SU-DHL-6 (cell line): ENCODE results near the gene ZC2HC1B.

Source experiments
- H2AFZ ChIP-seq: fragments of 200-600 bp; sonication (generic); 2 replicates; pipeline ENCODE4 v1.6.1; 2014; ENCODE audit warnings: low read depth, mild to moderate bottlenecking, moderate library complexity, mixed read lengths, antibody characterized with exemption, low read length; ENCODE audit not compliant: severe bottlenecking
- H3F3A ChIP-seq: fragments of 200-600 bp; shearing (Covaris generic); 2 replicates; pipeline ENCODE4 v1.6.0; 2016; ENCODE audit warnings: antibody characterized with exemption, mild to moderate bottlenecking; ENCODE audit not compliant: insufficient read depth
- H3K27ac ChIP-seq: fragments of 200-600 bp; sonication (generic); 2 replicates; pipeline ENCODE4 v1.5.1; 2016; ENCODE audit warnings: low read depth, mild to moderate bottlenecking, low read length, moderate library complexity, mixed read lengths
- H3K27me3 ChIP-seq: fragments of 200-600 bp; sonication (generic), shearing (Covaris generic); 2 replicates; pipeline ENCODE4 v1.6.0; 2014; ENCODE audit warnings: mild to moderate bottlenecking, low read length
- H3K36me3 ChIP-seq: fragments of 200-600 bp; sonication (generic); 2 replicates; pipeline ENCODE4 v1.6.1; 2014; ENCODE audit warnings: mild to moderate bottlenecking, low read length, mixed read lengths
- H3K4me2 ChIP-seq: fragments of 300-600, 200-600 bp; shearing (Covaris generic), sonication (generic); 2 replicates; pipeline ENCODE4 v1.6.0; 2014; ENCODE audit warnings: low read length, low read depth, mild to moderate bottlenecking; ENCODE audit not compliant: poor library complexity, severe bottlenecking
- H3K4me3 ChIP-seq: fragments of 200-600 bp; sonication (generic); 2 replicates; pipeline ENCODE4 v1.5.1; 2014; ENCODE audit warnings: antibody characterized with exemption, low read length, mild to moderate bottlenecking, mixed read lengths; ENCODE audit not compliant: insufficient read depth, poor library complexity, severe bottlenecking
- H3K79me2 ChIP-seq: fragments of 200-600 bp; sonication (generic); 2 replicates; pipeline ENCODE4 v1.6.1; 2014; ENCODE audit warnings: mild to moderate bottlenecking, low read length, moderate library complexity; ENCODE audit not compliant: insufficient read depth
- H3K9ac ChIP-seq: fragments of 200-600 bp; sonication (generic); 2 replicates; pipeline ENCODE4 v1.7.0; 2014; ENCODE audit warnings: mild to moderate bottlenecking, low read length
- H3K9me2 ChIP-seq: fragments of 200-600 bp; sonication (generic); replicated peaks from 2 replicates; pipeline ENCODE4 v1.6.1; 2014; ENCODE audit warnings: low read length; ENCODE audit not compliant: insufficient read depth
- H3K9me3 ChIP-seq: fragments of 200-600 bp; sonication (generic); 2 replicates; pipeline ENCODE4 v1.6.1; 2014; ENCODE audit warnings: low read length, mixed read lengths; ENCODE audit not compliant: insufficient read depth
- H4K20me1 ChIP-seq: fragments of 200-600 bp; sonication (generic); 2 replicates; pipeline ENCODE4 v1.6.1; 2014; ENCODE audit warnings: low read depth, mild to moderate bottlenecking, antibody characterized with exemption, low read length, moderate library complexity, mixed read lengths
- EZH2phosphoT487 ChIP-seq: fragments of 200-600 bp; sonication (generic), shearing (Covaris generic); conservative IDR thresholded peaks from 2 replicates; pipeline ENCODE4 v1.6.1; 2018; ENCODE audit warnings: mild to moderate bottlenecking, antibody characterized with exemption, low read length, moderate library complexity, mixed read lengths
- TF ChIP-seq, protein P1 (sequence below): fragments of 200-600 bp; sonication (generic); IDR thresholded peaks from one replicate; pipeline ENCODE4 v1.5.1; 2017; ENCODE audit warnings: antibody characterized with exemption, mild to moderate bottlenecking, low read length, moderate library complexity; ENCODE audit not compliant: insufficient read depth, poor library complexity, severe bottlenecking

ZC2HC1B gene, protein sequence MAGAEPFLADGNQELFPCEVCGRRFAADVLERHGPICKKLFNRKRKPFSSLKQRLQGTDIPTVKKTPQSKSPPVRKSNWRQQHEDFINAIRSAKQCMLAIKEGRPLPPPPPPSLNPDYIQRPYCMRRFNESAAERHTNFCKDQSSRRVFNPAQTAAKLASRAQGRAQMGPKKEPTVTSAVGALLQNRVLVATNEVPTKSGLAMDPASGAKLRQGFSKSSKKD

DNA sequence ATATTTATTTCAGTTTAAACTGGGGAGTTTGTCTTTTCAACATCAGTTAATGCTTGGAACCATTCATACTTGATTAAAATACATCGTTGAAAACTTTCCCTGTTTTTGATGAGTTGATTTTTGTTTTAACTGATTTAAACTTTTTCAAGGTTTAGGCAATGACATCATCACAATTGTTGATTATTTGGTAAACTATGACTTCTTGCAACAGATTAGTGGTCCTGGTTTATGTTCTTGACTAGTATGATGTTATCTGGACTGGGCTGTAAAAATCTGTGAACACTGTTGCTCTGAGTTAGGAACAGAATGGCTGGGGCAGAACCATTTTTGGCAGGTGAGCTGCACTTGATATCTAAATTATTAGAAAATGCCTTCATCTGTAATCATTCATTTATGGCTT lies at the start of gene ZC2HC1B:
Gene ZC2HC1B (plus strand): TSS at position 241 of the 400 bp plus-strand sequence. CDS start 66 bp downstream, at position 307.
- Histone ChIP-seq H3K27ac (no peak within 1 kb of the TSS), H3K9me2 (no peaks in the 10 kb centered on the region), H3K9me3 (no peaks in the 10 kb centered on the region), H4K20me1 (no peaks in the 10 kb centered on the region), H3K4me3 (no peak within 1 kb of the TSS), H2AFZ (no peak within 1 kb of the TSS), H3F3A (no peaks in the 10 kb centered on the region), H3K36me3 (peaks cover 46% of the 10 kb centered on the region), H3K27me3 (no peaks in the 10 kb centered on the region), H3K79me2 (no peaks in the 10 kb centered on the region), H3K4me2 (no peak within 1 kb of the TSS), H3K9ac (no peak within 1 kb of the TSS)
- TF ChIP-seq, protein P1, sequence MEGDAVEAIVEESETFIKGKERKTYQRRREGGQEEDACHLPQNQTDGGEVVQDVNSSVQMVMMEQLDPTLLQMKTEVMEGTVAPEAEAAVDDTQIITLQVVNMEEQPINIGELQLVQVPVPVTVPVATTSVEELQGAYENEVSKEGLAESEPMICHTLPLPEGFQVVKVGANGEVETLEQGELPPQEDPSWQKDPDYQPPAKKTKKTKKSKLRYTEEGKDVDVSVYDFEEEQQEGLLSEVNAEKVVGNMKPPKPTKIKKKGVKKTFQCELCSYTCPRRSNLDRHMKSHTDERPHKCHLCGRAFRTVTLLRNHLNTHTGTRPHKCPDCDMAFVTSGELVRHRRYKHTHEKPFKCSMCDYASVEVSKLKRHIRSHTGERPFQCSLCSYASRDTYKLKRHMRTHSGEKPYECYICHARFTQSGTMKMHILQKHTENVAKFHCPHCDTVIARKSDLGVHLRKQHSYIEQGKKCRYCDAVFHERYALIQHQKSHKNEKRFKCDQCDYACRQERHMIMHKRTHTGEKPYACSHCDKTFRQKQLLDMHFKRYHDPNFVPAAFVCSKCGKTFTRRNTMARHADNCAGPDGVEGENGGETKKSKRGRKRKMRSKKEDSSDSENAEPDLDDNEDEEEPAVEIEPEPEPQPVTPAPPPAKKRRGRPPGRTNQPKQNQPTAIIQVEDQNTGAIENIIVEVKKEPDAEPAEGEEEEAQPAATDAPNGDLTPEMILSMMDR, result no peak
- no peak for TF ChIP-seq EZH2phosphoT487

DNA sequence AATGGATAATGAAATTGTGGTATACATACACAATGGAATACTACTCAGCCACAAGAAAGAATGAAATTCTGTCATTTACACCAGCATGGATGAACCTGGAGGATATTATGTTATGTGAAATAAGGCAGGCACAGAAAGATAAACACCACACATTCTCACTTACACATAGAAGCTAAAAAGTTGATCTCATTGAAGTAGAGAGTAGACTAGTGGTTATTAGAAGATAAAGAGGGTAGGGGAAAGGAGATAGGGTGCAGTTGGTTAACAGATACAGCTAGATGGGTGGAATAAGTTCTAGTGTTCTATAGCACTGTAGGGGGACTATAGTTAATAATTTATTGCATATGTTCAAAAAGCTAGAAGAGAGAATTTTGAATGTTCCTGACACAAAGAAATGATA lies 46.7 kb upstream of the ZC2HC1B start:
- Histone ChIP-seq H3K36me3 (no peaks in the 10 kb centered on the region), H3F3A (no peaks in the 10 kb centered on the region), H3K4me3 (no peak overlapping the region), H3K27me3 (no peaks in the 10 kb centered on the region; the same call in 1 of the 2 replicates), H3K9me2 (no peaks in the 10 kb centered on the region), H2AFZ (no peak overlapping the region), H3K9me3 (no peaks in the 10 kb centered on the region), H4K20me1 (no peaks in the 10 kb centered on the region), H3K27ac (no peak overlapping the region), H3K4me2 (no peak overlapping the region), H3K9ac (no peak overlapping the region), H3K79me2 (no peaks in the 10 kb centered on the region)
- TF ChIP-seq, protein P1, result no peak
- no peak for TF ChIP-seq EZH2phosphoT487

DNA sequence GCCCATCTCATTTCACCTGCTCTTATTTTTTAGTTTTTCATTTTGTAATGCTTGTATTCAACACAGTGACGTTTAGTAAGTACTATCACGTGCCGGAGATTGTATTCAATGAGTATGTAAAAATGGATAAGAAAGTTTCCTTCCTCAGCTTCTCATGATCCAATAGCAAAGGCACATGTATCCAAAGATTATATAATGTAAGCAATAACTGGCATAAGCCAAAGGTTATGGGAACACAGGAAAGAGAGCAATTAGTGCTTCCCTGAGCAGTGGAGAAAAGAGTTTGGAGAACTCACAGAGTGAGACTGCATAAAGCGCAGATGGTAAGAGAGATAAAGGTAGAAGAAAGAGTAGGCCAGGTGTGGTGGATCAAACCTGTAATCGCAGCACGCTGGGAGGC lies 42.9 kb upstream of the ZC2HC1B start:
- Histone ChIP-seq H3K4me2 (no peak overlapping the region), H3K27me3 (no peaks in the 10 kb centered on the region), H3K4me3 (no peak overlapping the region), H3K9ac (no peak overlapping the region), H3K9me2 (no peaks in the 10 kb centered on the region), H3K36me3 (no peaks in the 10 kb centered on the region), H3K9me3 (no peaks in the 10 kb centered on the region), H4K20me1 (no peaks in the 10 kb centered on the region), H3F3A (no peaks in the 10 kb centered on the region), H3K27ac (no peak overlapping the region), H3K79me2 (no peaks in the 10 kb centered on the region), H2AFZ (no peak overlapping the region)
- no peak for TF ChIP-seq EZH2phosphoT487
- TF ChIP-seq, protein P1, result no peak
